HepG2 (cell line): ENCODE results near the gene KIF17. TPM values are rescaled to one million over a fixed set of nuclear protein-coding genes. Genes with fewer than 3 reads are reported as not detected.

Source experiments
- ELF4 ChIP-seq: sonication (generic); formaldehyde crosslinking; IDR thresholded peaks from 2 replicates; pipeline ENCODE4 v1.5.0; 2020; ENCODE audit warnings: missing genetic modification reagents, mild to moderate bottlenecking, moderate library complexity, borderline replicate concordance
- FLYWCH1 ChIP-seq: sonication (generic); formaldehyde crosslinking; IDR thresholded peaks from 2 replicates; pipeline ENCODE4 v1.8.1; 2023; ENCODE audit warnings: mild to moderate bottlenecking, missing genetic modification reagents
- MAZ ChIP-seq, 2 experiments: sonication (generic) in 1 of 2; formaldehyde crosslinking in 1 of 2; IDR thresholded peaks; 2 replicates each; pipeline versions ENCODE4 v1.5.0 to v1.6.1; 2012 to 2020; ENCODE audit warnings: low read depth in 2 of 2, mild to moderate bottlenecking in 2 of 2, borderline replicate concordance in 1 of 2, improper control_type of control experiment in 1 of 2, low read length in 1 of 2, missing genetic modification reagents in 1 of 2, moderate library complexity in 1 of 2
- SETDB1 ChIP-seq: sonication (generic); formaldehyde crosslinking; IDR thresholded peaks from 2 replicates; pipeline ENCODE4 v1.5.1; 2020; ENCODE audit warnings: missing genetic modification reagents, mild to moderate bottlenecking, borderline replicate concordance
- SKI ChIP-seq: fragments of 450-650 bp; IDR thresholded peaks from one replicate; pipeline ENCODE4 v1.6.1; 2018; ENCODE audit warnings: mild to moderate bottlenecking; ENCODE audit not compliant: partially characterized antibody
- STAT5B ChIP-seq: sonication (generic); formaldehyde crosslinking; IDR thresholded peaks from 2 replicates; pipeline ENCODE4 v1.4.0; 2020; ENCODE audit warnings: missing genetic modification reagents
- TAF1 ChIP-seq: sonication (generic); formaldehyde crosslinking; IDR thresholded peaks from 2 replicates; pipeline ENCODE4 v1.4.0; 2020; ENCODE audit warnings: missing genetic modification reagents
- THYN1 ChIP-seq: sonication (generic); formaldehyde crosslinking; IDR thresholded peaks from 2 replicates; pipeline ENCODE4 v1.8.1; 2023; ENCODE audit warnings: low read depth, mild to moderate bottlenecking, moderate library complexity, missing genetic modification reagents, borderline replicate concordance
- ZBTB42 ChIP-seq: sonication (generic); formaldehyde crosslinking; IDR thresholded peaks from 2 replicates; pipeline ENCODE4 v1.5.0; 2020; ENCODE audit warnings: mild to moderate bottlenecking, missing genetic modification reagents
- ZFP1 ChIP-seq: IDR thresholded peaks from 2 replicates; pipeline ENCODE4 v1.6.1; 2016
- ZIK1 ChIP-seq: sonication (generic); formaldehyde crosslinking; IDR thresholded peaks from 2 replicates; pipeline ENCODE4 v1.5.0; 2020; ENCODE audit warnings: mild to moderate bottlenecking, low read depth, missing genetic modification reagents, borderline replicate concordance
- ZNF101 ChIP-seq: sonication (generic); formaldehyde crosslinking; IDR thresholded peaks from 2 replicates; pipeline ENCODE4 v1.4.0; 2020; ENCODE audit warnings: mild to moderate bottlenecking, low read depth, missing genetic modification reagents, borderline replicate concordance
- ZNF430 ChIP-seq: sonication (generic); formaldehyde crosslinking; IDR thresholded peaks from 2 replicates; pipeline ENCODE4 v1.9.0; 2021; ENCODE audit warnings: mild to moderate bottlenecking, missing genetic modification reagents
- ZNF558 ChIP-seq: sonication (generic); formaldehyde crosslinking; IDR thresholded peaks from 2 replicates; pipeline ENCODE4 v1.9.0; 2022; ENCODE audit warnings: mild to moderate bottlenecking, missing genetic modification reagents, borderline replicate concordance
- ZNF652 ChIP-seq: IDR thresholded peaks from 2 replicates; pipeline ENCODE4 v1.6.1; 2016; ENCODE audit warnings: low read depth, borderline replicate concordance
- ZNF747 ChIP-seq: sonication (generic); formaldehyde crosslinking; IDR thresholded peaks from 2 replicates; pipeline ENCODE4 v1.8.1; 2023; ENCODE audit warnings: missing genetic modification reagents, mild to moderate bottlenecking, borderline replicate concordance
- polyA plus RNA-seq, 8 experiments: library from polyadenylated mRNA; depleted of rRNA in 3 of 8; stranded (reverse) in 7 of 8; unstranded in 1 of 8; fragments of >200 nt; fragmentation: Illumina TruSeq in 4 of 8; extraction: Trizol in 4 of 8; gene quantifications; 2 replicates each; pipeline versions ENCODE4 v1.2.1 to v1.2.3, GENCODE V29; 2011 to 2016; ENCODE audit warnings: low read depth in 4 of 8, missing spikeins in 1 of 8, mixed read lengths in 1 of 8; ENCODE audit not compliant: insufficient read depth in 1 of 8
- total RNA-seq, 5 experiments: library from RNA; depleted of rRNA; stranded (reverse); fragments of >200 nt; fragmentation: Illumina TruSeq; extraction: Trizol; gene quantifications; 2 replicates each; pipeline ENCODE4 v1.2.3, GENCODE V29; 2016; ENCODE audit warnings: low read depth in 1 of 5
- TF ChIP-seq, protein P1 (sequence below): sonication (generic); formaldehyde crosslinking; IDR thresholded peaks from 2 replicates; pipeline ENCODE4 v1.8.0; 2022; ENCODE audit warnings: low read depth, missing genetic modification reagents
- TF ChIP-seq, protein P2 (sequence below): sonication (generic); formaldehyde crosslinking; IDR thresholded peaks from 2 replicates; pipeline ENCODE4 v1.8.0; 2023; ENCODE audit warnings: mild to moderate bottlenecking, missing genetic modification reagents
- TF ChIP-seq, protein P3 (sequence below): sonication (generic); formaldehyde crosslinking; IDR thresholded peaks from 2 replicates; pipeline ENCODE4 v1.4.0; 2020; ENCODE audit warnings: missing genetic modification reagents, mild to moderate bottlenecking, borderline replicate concordance
- TF ChIP-seq, protein P4 (sequence below): sonication (generic); formaldehyde crosslinking; IDR thresholded peaks from 2 replicates; pipeline ENCODE4 v1.5.0; 2020; ENCODE audit warnings: mild to moderate bottlenecking, missing genetic modification reagents, borderline replicate concordance

The KIF17 gene
- total and polyA plus RNA-seq, 2 of the 13 experiments (the other 11 are each of a cell fraction or from before 2014, with no cell fraction given), result 0.24 to 0.44 TPM

DNA sequence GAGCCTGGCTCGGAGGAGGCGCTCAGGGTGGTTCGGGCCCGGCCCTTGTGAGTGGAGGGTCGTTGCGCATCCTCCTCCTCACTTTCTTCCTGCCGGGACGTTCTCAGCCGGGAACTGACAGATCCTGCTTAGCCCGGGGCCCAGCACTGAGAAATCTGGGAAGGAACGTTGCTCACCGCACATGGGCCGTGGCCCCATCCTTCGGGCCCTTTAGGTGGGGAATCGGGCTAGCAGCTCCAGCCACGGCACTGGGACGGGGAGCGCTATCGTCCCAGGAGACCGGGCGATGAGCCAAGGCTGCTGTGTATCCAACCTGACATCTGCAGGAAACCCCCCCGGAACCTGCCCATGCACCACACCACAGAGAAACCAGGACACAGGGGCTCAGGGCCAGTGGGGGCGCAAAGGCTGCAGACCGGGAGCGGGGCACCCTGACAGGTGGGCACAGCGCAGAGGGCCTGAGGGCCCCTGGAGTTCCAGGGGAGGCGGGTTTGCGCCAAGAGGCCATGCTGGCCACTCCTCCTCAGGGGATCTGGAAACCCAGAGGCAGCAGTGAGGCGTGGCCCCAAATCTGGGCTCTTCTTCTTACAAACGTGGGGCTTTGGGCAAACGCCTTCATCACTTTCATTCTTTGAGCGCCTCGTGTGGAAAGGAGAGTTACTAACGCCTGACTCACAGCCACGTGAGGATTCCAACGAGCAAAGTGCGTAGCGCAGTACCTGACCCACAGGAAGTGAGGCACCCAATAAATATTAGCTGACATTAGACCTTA lies 15.0 kb upstream of the KIF17 start, which contains the start of gene SH2D5 (continued):
- TF ChIP-seq, protein P1, sequence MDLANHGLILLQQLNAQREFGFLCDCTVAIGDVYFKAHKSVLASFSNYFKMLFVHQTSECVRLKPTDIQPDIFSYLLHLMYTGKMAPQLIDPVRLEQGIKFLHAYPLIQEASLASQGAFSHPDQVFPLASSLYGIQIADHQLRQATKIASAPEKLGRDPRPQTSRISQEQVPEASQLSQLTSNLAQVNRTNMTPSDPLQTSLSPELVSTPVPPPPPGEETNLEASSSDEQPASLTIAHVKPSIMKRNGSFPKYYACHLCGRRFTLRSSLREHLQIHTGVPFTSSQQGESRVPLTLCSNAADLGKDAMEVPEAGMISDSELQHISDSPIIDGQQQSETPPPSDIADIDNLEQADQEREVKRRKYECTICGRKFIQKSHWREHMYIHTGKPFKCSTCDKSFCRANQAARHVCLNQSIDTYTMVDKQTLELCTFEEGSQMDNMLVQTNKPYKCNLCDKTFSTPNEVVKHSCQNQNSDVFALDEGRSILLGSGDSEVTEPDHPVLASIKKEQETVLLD (CRISPR knock-in tag), result no peak
- no peak for TF ChIP-seq STAT5B (CRISPR knock-in tag)
- TF ChIP-seq ZNF430 (CRISPR knock-in tag), result no peak
- no peak for TF ChIP-seq MAZ (IDR thresholded peaks at IDR 0.05; ENCODE audit: borderline replicate concordance, low read depth, low read length)
- no peak for TF ChIP-seq MAZ (CRISPR knock-in tag; IDR thresholded peaks at IDR 0.05; ENCODE audit: low read depth)
- TF ChIP-seq SETDB1 (CRISPR knock-in tag), result no peak
- TF ChIP-seq THYN1 (CRISPR knock-in tag), result no peak
- TF ChIP-seq ZIK1 (CRISPR knock-in tag), result no peak
- TF ChIP-seq, protein P2, sequence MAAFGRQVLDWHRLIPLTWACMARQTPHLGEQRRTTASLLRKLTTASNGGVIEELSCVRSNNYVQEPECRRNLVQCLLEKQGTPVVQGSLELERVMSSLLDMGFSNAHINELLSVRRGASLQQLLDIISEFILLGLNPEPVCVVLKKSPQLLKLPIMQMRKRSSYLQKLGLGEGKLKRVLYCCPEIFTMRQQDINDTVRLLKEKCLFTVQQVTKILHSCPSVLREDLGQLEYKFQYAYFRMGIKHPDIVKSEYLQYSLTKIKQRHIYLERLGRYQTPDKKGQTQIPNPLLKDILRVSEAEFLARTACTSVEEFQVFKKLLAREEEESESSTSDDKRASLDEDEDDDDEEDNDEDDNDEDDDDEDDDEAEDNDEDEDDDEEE, result no peak
- peak; percentile 62; the same call in 1 of the 2 replicates for TF ChIP-seq FLYWCH1 (CRISPR knock-in tag)
- TF ChIP-seq ZNF558, result peak; percentile 34; the same call in 1 of the 2 replicates
- no peak; the same call in 1 of the 2 replicates for TF ChIP-seq ZBTB42 (CRISPR knock-in tag)
- no peak for TF ChIP-seq ZNF747
- TF ChIP-seq ZNF652, result no peak
- no peak for TF ChIP-seq ZNF101 (CRISPR knock-in tag)
- TF ChIP-seq, protein P3, sequence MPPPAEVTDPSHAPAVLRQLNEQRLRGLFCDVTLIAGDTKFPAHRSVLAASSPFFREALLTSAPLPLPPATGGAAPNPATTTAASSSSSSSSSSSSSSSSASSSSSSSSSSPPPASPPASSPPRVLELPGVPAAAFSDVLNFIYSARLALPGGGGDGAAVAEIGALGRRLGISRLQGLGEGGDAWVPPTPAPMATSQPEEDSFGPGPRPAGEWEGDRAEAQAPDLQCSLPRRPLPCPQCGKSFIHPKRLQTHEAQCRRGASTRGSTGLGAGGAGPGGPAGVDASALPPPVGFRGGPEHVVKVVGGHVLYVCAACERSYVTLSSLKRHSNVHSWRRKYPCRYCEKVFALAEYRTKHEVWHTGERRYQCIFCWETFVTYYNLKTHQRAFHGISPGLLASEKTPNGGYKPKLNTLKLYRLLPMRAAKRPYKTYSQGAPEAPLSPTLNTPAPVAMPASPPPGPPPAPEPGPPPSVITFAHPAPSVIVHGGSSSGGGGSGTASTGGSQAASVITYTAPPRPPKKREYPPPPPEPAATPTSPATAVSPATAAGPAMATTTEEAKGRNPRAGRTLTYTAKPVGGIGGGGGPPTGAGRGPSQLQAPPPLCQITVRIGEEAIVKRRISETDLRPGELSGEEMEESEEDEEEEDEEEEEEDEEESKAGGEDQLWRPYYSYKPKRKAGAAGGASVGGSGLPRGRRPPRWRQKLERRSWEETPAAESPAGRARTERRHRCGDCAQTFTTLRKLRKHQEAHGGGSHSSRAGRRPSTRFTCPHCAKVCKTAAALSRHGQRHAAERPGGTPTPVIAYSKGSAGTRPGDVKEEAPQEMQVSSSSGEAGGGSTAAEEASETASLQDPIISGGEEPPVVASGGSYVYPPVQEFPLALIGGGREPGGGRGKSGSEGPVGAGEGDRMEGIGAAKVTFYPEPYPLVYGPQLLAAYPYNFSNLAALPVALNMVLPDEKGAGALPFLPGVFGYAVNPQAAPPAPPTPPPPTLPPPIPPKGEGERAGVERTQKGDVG, result no peak
- no peak for TF ChIP-seq ZFP1 (CRISPR knock-in tag)
- TF ChIP-seq TAF1 (CRISPR knock-in tag), result no peak
- no peak for TF ChIP-seq SKI
- TF ChIP-seq ELF4, result no peak
- TF ChIP-seq, protein P4, sequence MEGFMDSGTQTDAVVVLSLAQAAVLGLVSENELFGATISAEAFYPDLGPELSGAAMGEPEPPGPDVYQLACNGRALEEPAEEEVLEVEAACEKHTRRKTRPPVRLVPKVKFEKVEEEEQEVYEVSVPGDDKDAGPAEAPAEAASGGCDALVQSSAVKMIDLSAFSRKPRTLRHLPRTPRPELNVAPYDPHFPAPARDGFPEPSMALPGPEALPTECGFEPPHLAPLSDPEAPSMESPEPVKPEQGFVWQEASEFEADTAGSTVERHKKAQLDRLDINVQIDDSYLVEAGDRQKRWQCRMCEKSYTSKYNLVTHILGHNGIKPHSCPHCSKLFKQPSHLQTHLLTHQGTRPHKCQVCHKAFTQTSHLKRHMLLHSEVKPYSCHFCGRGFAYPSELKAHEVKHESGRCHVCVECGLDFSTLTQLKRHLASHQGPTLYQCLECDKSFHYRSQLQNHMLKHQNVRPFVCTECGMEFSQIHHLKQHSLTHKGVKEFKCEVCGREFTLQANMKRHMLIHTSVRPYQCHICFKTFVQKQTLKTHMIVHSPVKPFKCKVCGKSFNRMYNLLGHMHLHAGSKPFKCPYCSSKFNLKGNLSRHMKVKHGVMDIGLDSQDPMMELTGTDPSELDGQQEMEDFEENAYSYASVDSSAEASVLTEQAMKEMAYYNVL (CRISPR knock-in tag), result no peak
